ENCODE measurements around the gene KCNA5.

DNA sequence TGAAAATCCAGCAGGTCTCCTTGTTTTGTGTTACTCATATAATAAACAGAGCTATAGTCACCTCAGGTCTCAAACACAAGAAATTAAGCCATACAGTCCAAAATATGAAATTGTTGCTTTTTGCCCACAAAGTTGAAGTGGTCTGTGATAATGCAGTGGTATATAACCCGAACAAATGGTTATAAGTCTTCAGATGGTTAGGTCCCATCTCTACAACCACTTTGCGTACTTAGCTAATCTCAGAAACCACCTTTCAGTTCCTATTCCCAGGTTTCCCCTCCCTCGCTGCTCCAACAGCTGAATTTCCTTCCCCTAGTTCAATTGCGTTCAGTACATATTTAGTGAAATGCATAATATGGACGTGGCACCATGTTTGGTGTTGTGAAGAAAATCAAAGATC lies 3.3 kb upstream of the KCNA5 start:
- TF ChIP-seq POLR2AphosphoS5 (IDR thresholded peaks at IDR 0.05) (no peak), CTCF (IDR thresholded peaks at IDR 0.05) (no peak), POLR2A (IDR thresholded peaks at IDR 0.05) (no peak)
